ENCODE data around the gene TCF7L2.

Gene TCF7L2

DNA sequence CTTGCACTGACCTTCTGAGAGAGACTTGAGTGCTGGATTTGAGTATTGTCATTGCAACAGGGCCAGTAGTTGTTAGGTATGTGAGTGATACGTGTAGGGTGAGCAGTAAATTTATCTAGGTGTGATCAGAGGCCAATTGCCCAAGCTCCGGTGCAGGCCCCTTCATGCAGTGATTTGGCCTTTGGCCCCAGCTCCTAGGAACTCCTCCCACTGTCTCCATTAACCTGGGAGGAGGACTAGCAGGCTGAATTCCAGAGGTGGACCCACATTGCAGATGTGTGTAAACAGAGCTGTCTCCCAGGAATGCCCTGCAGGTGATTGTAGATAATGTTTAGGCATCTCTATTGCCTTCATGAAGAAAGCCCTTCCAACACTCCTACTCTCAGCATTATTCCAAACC lies 19.5 kb downstream of the TCF7L2 start:
- in situ Hi-C loops (cut with MboI; ENCODE audit: low sequenced_read_pairs, unreplicated experiment): no loop called here
- no peak for DNase-seq (ENCODE audit: low spot score)
- TF ChIP-seq, protein P1, sequence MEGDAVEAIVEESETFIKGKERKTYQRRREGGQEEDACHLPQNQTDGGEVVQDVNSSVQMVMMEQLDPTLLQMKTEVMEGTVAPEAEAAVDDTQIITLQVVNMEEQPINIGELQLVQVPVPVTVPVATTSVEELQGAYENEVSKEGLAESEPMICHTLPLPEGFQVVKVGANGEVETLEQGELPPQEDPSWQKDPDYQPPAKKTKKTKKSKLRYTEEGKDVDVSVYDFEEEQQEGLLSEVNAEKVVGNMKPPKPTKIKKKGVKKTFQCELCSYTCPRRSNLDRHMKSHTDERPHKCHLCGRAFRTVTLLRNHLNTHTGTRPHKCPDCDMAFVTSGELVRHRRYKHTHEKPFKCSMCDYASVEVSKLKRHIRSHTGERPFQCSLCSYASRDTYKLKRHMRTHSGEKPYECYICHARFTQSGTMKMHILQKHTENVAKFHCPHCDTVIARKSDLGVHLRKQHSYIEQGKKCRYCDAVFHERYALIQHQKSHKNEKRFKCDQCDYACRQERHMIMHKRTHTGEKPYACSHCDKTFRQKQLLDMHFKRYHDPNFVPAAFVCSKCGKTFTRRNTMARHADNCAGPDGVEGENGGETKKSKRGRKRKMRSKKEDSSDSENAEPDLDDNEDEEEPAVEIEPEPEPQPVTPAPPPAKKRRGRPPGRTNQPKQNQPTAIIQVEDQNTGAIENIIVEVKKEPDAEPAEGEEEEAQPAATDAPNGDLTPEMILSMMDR (IDR thresholded peaks at IDR 0.05; ENCODE audit: borderline replicate concordance, control extremely low read depth, extremely low read depth, insufficient read depth, missing control alignments): no peak

DNA sequence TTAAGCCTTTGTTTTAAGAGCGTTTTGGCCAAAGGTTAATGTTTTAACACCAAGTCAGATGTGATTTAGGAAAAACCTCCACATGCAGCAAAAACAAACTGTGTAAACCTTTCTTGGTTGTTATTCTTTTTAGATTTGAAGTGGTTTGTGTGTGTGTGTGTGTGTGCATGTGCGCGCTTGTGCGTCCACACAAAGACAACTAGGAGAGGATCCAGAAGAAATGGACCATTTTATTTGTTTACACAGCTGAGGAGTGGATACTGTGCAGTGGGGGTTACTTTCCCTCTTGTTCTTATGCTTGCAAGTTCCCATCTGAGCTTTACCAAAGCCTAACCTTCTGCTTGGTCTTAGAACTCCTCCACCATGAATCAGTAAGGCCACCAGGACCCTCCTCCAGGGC lies 20.0 kb downstream of the TCF7L2 start:
- DNase-seq (ENCODE audit: low spot score): no peak
- TF ChIP-seq, protein P1 (IDR thresholded peaks at IDR 0.05; ENCODE audit: borderline replicate concordance, control extremely low read depth, extremely low read depth, insufficient read depth, missing control alignments): no peak
- in situ Hi-C loops (cut with MboI; ENCODE audit: low sequenced_read_pairs, unreplicated experiment): no loop called here

DNA sequence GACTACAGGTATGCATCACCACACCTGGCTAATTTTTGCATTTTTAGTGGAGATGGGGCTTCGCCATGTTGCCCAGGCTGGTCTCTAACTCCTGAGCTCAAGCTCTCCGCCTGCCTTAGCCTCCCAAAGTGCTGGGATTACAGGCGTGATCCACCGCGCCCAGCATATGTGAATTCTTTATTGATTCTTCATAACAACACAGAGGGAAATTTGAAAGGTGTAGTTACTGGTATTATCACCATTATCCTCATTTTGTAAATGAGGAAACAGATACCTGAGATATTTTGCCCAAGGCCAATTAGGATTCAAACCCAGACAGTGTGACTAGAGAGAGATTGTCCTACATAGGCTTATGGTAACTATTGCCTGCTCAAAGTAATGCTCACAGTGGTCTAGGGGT lies 22.6 kb downstream of the TCF7L2 start:
- DNase-seq (ENCODE audit: low spot score): no peak
- in situ Hi-C loops (cut with MboI; ENCODE audit: low sequenced_read_pairs, unreplicated experiment): no loop called here
- TF ChIP-seq, protein P1 (IDR thresholded peaks at IDR 0.05; ENCODE audit: borderline replicate concordance, control extremely low read depth, extremely low read depth, insufficient read depth, missing control alignments): no peak

DNA sequence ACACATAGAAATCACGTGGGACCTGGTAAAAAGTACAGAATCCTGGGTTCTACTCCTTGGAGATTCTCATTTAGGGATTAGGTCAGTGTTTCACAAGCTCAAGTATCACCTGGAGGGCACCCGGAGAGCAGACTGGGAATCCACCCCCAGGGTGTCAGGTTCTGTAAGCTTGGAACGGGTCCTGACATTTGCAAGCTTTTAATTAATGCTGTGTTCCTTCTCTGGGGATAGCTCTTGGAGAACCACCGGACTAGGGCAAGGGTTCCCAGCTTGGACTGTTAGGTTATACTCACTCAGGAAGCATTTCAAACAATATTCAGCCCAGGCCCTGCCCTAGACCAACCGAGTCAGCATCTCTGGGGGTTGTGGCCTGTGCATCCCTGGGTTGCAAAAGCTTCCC lies 23.0 kb downstream of the TCF7L2 start:
- in situ Hi-C loops (cut with MboI; ENCODE audit: low sequenced_read_pairs, unreplicated experiment): no loop called here
- no peak for DNase-seq (ENCODE audit: low spot score)
- TF ChIP-seq, protein P1 (IDR thresholded peaks at IDR 0.05; ENCODE audit: borderline replicate concordance, control extremely low read depth, extremely low read depth, insufficient read depth, missing control alignments): no peak

DNA sequence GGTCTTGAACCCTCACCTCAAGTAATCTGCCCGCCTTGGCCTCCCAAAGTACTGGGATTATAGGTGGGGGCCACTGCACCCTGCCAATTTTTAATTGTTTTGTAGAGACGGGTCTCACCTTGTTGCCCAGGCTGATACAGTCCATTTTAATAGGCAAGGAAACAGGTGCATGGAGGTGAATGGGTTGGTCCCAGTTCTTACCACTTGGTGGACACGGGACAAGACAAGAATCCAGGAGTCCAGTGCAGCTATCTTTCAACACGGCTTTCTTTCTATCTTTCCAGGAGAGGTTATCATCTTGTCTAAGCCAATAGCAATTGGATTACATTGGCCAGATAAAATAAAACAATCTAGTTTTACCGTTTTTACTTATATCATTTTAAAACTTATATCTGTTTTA lies 23.8 kb downstream of the TCF7L2 start:
- no peak for DNase-seq (ENCODE audit: low spot score)
- TF ChIP-seq, protein P1 (IDR thresholded peaks at IDR 0.05; ENCODE audit: borderline replicate concordance, control extremely low read depth, extremely low read depth, insufficient read depth, missing control alignments): no peak
- in situ Hi-C loops (cut with MboI; ENCODE audit: low sequenced_read_pairs, unreplicated experiment): no loop called here

DNA sequence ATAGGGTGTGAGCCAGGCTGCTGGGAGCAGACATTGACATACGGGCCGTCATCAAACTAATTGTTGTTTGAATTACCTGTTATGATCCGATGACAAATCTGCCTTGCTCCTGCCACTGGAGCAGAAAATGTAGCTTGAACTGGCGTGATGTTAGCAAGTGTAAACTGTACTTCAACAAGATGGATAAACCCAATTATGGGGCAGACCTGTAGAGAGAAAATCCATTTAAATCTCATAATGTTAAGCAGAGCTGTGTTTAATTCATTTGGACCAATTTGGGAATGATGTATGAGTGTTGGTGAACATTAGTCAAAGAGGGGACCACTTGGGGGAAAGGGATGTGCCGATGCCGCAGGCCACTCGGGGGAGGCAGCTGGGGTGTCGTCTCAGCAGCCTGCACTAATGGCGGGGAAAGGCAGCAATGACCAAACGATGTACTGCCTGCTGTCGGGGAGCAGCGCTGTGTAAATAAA lies 27.4 kb downstream of the TCF7L2 start:
- DNase-seq (ENCODE audit: low spot score): no peak
- TF ChIP-seq, protein P1 (IDR thresholded peaks at IDR 0.05; ENCODE audit: borderline replicate concordance, control extremely low read depth, extremely low read depth, insufficient read depth, missing control alignments): no peak
- in situ Hi-C loops (cut with MboI; ENCODE audit: low sequenced_read_pairs, unreplicated experiment): no loop called here

DNA sequence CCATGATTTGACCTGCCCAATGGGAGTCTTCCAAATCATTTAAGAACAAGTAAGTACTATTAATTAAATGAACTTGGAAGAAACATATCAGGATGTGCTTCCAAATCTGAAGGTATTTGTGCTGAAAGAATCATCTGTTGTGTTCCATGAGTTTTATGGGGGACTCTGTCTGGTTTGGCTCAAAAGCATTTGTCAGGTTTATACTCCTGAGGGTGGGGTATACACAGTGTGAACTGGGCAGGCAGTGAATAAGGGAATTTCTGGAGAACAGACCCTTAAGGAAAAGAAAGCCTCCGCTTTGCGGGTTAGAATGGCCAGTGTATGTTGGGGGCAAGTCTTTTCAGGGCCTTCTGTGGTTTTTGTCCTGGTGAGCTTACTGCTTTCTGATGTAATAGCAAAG lies 29.9 kb downstream of the TCF7L2 start:
- TF ChIP-seq, protein P1 (IDR thresholded peaks at IDR 0.05; ENCODE audit: borderline replicate concordance, control extremely low read depth, extremely low read depth, insufficient read depth, missing control alignments): no peak
- no peak for DNase-seq (ENCODE audit: low spot score)
- in situ Hi-C loops (cut with MboI; ENCODE audit: low sequenced_read_pairs, unreplicated experiment): no loop called here

Measured in GM13976 (cell line).